Stimulated activated CD8-positive, alpha-beta memory T cell treated with anti-CD3 and anti-CD28 coated beads, Interleukin-15, amount 100 ng/mL, for 48 hours (primary cell): ENCODE results near the gene YBX3.

ENCODE experiments used
- DNase-seq, 2 donors: peaks; one replicate each; pipeline ENCODE4 v3.0.0-alpha.2; 2020; ENCODE audit warnings: low read depth in 2 of 2

Gene YBX3

DNA sequence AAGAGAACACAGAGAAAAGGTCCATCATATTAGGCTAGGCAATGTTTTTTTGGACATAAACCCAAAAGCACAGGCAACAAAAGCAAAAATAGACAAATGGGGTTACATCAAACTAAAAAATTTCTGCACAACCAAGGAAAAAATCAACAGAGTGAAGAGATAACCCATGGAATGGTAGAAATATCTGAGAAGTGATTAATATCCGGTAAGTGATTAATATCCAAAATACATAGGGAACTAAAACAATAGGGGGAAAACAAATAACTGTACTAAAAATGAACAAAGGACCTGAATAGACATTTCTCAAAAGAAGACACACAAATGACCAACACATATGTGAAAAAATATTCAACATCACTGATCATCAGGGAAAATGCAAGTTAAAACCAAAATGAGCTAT is 53.6 kb downstream of the YBX3 start:
- DNase-seq, result no peak

DNA sequence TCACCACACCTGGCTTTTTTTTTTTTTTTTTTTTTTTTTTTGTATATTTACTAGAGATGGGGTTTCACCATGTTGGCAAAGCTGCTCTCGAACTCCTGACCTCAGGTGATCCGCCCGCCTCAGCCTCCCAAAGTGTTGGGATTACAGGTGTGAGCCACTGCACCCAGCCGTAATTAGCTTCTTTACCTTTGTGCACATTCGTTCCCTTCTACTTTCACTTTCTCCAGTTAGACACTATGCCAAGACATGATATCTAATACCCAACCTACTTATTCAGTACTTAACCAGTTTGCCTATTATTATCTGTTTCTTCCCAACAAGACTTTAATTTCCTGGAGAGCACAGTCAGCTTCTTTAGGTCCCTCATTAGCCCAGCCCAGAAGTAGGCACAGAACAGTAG is 54.6 kb downstream of the YBX3 start:
- no peak for DNase-seq

DNA sequence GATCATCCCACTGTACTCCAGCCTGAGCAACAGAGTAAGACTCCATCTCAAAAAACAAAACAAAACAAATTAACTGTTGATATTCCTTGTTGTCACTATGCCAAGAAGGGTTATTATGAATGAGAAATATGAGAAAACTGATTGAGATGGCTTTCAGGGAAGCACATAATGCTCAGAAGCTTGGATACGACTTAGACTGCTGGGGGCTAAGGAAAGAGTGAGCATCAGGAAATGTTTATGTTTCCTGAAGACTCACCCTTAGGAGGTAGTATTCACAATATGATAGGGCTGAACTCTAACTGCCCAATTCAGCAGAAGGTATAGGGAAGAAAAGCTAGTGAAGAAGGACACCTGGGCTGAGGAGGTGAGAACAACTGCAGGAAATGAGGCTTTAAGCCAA is 55.5 kb downstream of the YBX3 start:
- no peak for DNase-seq

DNA sequence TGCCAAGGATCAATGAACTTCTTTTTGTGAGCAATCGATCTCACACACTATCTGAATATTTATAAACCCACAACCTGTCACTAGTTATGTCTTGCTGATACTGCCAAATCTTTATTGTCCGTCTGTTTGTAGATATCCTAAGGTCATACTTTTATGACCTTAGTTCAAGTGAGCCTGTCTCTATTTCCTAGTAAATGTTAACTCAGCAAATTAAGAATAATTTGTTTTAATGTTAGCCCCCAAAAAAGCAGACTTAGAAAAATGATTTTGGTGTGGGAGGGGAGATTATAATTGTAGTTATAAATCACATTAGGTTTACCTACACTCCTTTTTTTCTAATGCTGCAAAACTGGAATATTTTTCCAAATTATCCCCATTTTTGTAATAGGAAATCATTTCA is 58.6 kb downstream of the YBX3 start:
- DNase-seq, result no peak

DNA sequence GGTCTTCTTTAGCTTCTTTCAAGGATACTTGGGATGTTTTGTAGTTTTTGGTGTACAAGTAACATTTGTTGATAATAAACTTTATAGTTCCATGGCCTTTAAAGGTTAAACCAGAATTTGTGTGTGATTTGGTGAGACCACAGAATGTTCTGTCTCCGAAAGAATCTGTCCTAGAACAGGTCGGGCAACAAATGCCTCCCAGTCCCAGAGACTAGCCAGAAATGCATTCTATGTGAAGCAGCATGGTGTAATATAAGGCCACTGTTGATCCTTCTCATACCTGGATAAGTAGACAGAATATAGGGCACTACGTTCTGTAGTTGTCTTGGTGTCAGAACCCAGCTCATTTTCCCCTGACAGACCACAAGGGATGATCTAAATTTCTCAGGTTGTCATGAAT is 59.3 kb downstream of the YBX3 start:
- no peak for DNase-seq

DNA sequence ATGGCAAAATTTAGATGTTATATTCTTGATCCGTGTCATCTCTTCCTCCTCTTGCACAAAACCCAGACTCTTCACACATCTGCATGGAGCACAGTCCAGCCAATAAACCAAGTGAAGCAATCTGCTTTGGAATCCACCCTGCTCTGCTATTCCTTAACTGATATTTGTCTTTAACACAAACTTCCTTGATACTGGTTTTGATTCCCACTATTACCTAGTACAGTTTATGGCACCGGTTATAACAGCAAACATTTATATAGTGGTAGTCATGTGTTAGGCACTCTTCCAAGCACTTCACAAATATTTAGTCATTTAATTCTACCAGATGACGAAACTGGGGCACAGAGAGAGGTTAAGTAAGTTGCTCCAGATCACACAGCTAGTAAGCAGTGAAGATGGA is 61.8 kb downstream of the YBX3 start:
- DNase-seq, result no peak

DNA sequence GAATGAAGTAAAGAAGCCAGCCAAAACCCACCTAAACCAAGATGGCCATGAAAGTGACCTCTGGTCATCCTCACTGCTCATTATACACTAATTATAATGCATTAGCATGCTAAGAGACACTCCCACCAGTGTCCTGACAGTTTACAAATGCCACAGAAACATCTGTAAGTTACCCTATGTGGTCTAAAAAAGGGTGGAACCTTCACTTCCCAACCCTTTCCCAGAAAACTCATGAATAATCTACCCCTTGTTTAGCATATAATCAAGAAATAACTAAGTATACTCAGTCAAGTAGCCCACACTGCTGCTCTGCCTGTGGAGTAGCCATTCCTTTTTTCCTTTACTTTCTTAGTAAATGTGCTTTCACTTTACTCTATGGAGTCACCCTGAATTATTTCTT is 69.1 kb downstream of the YBX3 start:
- DNase-seq, result no peak

DNA sequence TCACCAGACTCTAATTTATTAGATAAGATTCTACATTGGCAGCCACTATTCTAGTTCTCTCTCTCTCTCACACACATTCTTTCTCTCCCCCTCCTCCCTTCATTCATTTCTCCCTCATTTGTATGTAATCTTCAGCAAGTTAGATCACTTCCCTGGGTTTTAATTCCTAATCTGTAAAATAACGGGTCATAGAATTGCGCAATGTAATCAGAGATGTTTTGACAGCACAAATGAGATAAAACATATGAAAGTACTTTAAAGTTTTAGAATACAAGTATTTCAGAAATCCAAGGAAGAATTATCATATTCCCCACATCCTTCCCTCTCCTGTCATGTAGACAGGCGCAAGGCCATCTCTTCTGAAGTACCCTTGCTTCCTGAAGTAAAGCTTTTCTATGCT is 70.9 kb downstream of the YBX3 start:
- DNase-seq, result no peak
